C4-2B (cell line): ENCODE data around the gene EID2B.

Experiments
- CTCF ChIP-seq: fragments of 450-650 bp; conservative IDR thresholded peaks from 2 replicates; pipeline ENCODE4 v1.5.1; 2017; ENCODE audit warnings: mild to moderate bottlenecking
- ZFX ChIP-seq: fragments of 450-650 bp; IDR thresholded peaks from 2 replicates; pipeline ENCODE4 v1.6.1; 2017

- TF ChIP-seq CTCF (no peak), ZFX (no peak)
Observed at GRCh38 chr19:39531834-39532232, 819 bp downstream of the EID2B start.
